Measurements from ENCODE around the gene CLOCK. TPM values are rescaled to one million over a fixed set of nuclear protein-coding genes. Genes with fewer than 3 reads are reported as not detected.

Gene CLOCK
- polyA plus RNA-seq, 1 of the 3 experiments (the other 2 are of a cell fraction): 4.2 TPM

DNA sequence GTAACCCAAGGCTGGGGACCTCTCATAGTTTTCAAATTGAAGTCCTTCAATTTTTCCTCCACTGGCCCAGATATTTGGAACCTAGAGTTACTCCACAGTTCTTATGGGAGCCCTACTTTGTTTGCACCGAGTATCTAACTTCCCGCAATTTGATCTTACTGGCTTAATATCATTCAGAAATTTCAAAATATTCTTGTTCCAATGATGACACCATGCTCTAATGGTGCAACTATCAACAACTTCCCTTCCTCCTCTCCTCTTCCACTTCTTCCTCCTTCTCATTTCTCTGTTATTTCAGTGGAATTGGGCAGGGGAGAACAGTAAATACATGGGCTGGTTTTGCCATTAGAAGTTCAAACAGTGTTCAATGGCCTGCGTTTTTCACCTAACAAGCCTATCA is 25.1 kb upstream of the CLOCK start:
- TF ChIP-seq TEAD4 (IDR thresholded peaks at IDR 0.05; ENCODE audit: borderline replicate concordance, insufficient read depth) (no peak), EP300 (IDR thresholded peaks at IDR 0.05; ENCODE audit: borderline replicate concordance in 1 of 2, low read depth in 1 of 2, low read length in 1 of 2) (no peak), SMC3 (IDR thresholded peaks at IDR 0.05; ENCODE audit: low read depth, low read length) (no peak), YY1 (IDR thresholded peaks at IDR 0.05; ENCODE audit: low read depth) (no peak), CHD2 (IDR thresholded peaks at IDR 0.05; ENCODE audit: low read length, partially characterized antibody) (no peak), RFX5 (IDR thresholded peaks at IDR 0.05; ENCODE audit: low read length) (no peak)
- TF ChIP-seq, protein P1, sequence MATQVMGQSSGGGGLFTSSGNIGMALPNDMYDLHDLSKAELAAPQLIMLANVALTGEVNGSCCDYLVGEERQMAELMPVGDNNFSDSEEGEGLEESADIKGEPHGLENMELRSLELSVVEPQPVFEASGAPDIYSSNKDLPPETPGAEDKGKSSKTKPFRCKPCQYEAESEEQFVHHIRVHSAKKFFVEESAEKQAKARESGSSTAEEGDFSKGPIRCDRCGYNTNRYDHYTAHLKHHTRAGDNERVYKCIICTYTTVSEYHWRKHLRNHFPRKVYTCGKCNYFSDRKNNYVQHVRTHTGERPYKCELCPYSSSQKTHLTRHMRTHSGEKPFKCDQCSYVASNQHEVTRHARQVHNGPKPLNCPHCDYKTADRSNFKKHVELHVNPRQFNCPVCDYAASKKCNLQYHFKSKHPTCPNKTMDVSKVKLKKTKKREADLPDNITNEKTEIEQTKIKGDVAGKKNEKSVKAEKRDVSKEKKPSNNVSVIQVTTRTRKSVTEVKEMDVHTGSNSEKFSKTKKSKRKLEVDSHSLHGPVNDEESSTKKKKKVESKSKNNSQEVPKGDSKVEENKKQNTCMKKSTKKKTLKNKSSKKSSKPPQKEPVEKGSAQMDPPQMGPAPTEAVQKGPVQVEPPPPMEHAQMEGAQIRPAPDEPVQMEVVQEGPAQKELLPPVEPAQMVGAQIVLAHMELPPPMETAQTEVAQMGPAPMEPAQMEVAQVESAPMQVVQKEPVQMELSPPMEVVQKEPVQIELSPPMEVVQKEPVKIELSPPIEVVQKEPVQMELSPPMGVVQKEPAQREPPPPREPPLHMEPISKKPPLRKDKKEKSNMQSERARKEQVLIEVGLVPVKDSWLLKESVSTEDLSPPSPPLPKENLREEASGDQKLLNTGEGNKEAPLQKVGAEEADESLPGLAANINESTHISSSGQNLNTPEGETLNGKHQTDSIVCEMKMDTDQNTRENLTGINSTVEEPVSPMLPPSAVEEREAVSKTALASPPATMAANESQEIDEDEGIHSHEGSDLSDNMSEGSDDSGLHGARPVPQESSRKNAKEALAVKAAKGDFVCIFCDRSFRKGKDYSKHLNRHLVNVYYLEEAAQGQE (IDR thresholded peaks at IDR 0.05; ENCODE audit: low read depth, low read length): no peak
- TF ChIP-seq, protein P2, sequence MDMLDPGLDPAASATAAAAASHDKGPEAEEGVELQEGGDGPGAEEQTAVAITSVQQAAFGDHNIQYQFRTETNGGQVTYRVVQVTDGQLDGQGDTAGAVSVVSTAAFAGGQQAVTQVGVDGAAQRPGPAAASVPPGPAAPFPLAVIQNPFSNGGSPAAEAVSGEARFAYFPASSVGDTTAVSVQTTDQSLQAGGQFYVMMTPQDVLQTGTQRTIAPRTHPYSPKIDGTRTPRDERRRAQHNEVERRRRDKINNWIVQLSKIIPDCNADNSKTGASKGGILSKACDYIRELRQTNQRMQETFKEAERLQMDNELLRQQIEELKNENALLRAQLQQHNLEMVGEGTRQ (IDR thresholded peaks at IDR 0.05; ENCODE audit: borderline replicate concordance, low read depth, low read length): no peak
- TF ChIP-seq, protein P3, sequence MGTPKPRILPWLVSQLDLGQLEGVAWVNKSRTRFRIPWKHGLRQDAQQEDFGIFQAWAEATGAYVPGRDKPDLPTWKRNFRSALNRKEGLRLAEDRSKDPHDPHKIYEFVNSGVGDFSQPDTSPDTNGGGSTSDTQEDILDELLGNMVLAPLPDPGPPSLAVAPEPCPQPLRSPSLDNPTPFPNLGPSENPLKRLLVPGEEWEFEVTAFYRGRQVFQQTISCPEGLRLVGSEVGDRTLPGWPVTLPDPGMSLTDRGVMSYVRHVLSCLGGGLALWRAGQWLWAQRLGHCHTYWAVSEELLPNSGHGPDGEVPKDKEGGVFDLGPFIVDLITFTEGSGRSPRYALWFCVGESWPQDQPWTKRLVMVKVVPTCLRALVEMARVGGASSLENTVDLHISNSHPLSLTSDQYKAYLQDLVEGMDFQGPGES (IDR thresholded peaks at IDR 0.05; ENCODE audit: low read depth, low read length): no peak
- TF ChIP-seq, protein P4, sequence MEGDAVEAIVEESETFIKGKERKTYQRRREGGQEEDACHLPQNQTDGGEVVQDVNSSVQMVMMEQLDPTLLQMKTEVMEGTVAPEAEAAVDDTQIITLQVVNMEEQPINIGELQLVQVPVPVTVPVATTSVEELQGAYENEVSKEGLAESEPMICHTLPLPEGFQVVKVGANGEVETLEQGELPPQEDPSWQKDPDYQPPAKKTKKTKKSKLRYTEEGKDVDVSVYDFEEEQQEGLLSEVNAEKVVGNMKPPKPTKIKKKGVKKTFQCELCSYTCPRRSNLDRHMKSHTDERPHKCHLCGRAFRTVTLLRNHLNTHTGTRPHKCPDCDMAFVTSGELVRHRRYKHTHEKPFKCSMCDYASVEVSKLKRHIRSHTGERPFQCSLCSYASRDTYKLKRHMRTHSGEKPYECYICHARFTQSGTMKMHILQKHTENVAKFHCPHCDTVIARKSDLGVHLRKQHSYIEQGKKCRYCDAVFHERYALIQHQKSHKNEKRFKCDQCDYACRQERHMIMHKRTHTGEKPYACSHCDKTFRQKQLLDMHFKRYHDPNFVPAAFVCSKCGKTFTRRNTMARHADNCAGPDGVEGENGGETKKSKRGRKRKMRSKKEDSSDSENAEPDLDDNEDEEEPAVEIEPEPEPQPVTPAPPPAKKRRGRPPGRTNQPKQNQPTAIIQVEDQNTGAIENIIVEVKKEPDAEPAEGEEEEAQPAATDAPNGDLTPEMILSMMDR (IDR thresholded peaks at IDR 0.05): no peak
- 55% methylated on average over 3 of the region's 3 CpGs for WGBS (ENCODE audit: low lambda C conversion rate)
- Histone ChIP-seq H2AFZ (ENCODE audit: low read depth) (no peak overlapping the region), H3K4me3 (ENCODE audit: low read depth in 2 of 2, low read length in 1 of 2) (no peak overlapping the region), H3K9ac (no peak overlapping the region), H3K4me2 (no peak overlapping the region), H3K27ac (ENCODE audit: low read depth in 2 of 2, low read length in 1 of 2) (no peak overlapping the region), H3K4me1 (ENCODE audit: control insufficient read depth in 1 of 2, insufficient read depth in 2 of 2, low read depth in 1 of 2, low read length in 1 of 2) (no peaks in the 10 kb centered on the region), H3F3A (replicated peaks; ENCODE audit: insufficient read depth) (no peaks in the 10 kb centered on the region), H3K36me3 (replicated peaks in 1 of 2; ENCODE audit: control insufficient read depth in 1 of 2, insufficient read depth in 2 of 2, low read length in 1 of 2) (no peaks in the 10 kb centered on the region), H3K27me3 (ENCODE audit: insufficient read depth) (no peaks in the 10 kb centered on the region), H3K79me2 (ENCODE audit: insufficient read depth) (no peaks in the 10 kb centered on the region), H3K9me3 (0 out of 2 replicates have a peak, but pooled peaks cover 7% of the 10 kb centered on the region), H3K9me2 (no peaks in the 10 kb centered on the region), H4K20me1 (ENCODE audit: insufficient read depth) (no peaks in the 10 kb centered on the region)
- ChIA-PET CTCF (no interaction called here), POLR2A (no interaction called here)
- no peak for DNase-seq
